Measurements from ENCODE around the gene IGSF9B.

DNA sequence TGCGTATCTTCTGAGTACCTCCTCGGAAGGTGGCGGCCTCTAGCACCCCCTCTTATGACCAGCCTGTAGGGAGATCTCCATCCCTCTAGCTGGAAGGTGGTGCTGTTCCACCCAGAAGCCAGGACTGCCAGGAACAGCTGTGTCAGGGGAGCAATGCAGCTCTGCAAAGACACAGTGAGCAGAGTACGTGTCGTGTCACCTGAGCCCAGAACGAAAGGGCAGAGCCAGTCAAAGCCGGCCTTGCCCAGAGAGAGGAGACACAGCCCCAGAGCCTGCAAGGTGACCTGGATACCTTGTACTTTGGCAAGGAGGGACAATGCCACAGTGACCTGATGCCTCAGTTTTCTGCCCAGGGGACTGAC is 18.7 kb upstream of the IGSF9B start:
- TF ChIP-seq RCOR1 (conservative IDR thresholded peaks at IDR 0.05; ENCODE audit: low read depth, low read length) = no peak
- TF ChIP-seq, protein P1, sequence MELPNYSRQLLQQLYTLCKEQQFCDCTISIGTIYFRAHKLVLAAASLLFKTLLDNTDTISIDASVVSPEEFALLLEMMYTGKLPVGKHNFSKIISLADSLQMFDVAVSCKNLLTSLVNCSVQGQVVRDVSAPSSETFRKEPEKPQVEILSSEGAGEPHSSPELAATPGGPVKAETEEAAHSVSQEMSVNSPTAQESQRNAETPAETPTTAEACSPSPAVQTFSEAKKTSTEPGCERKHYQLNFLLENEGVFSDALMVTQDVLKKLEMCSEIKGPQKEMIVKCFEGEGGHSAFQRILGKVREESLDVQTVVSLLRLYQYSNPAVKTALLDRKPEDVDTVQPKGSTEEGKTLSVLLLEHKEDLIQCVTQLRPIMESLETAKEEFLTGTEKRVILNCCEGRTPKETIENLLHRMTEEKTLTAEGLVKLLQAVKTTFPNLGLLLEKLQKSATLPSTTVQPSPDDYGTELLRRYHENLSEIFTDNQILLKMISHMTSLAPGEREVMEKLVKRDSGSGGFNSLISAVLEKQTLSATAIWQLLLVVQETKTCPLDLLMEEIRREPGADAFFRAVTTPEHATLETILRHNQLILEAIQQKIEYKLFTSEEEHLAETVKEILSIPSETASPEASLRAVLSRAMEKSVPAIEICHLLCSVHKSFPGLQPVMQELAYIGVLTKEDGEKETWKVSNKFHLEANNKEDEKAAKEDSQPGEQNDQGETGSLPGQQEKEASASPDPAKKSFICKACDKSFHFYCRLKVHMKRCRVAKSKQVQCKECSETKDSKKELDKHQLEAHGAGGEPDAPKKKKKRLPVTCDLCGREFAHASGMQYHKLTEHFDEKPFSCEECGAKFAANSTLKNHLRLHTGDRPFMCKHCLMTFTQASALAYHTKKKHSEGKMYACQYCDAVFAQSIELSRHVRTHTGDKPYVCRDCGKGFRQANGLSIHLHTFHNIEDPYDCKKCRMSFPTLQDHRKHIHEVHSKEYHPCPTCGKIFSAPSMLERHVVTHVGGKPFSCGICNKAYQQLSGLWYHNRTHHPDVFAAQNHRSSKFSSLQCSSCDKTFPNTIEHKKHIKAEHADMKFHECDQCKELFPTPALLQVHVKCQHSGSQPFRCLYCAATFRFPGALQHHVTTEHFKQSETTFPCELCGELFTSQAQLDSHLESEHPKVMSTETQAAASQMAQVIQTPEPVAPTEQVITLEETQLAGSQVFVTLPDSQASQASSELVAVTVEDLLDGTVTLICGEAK (IDR thresholded peaks at IDR 0.05; ENCODE audit: borderline replicate concordance) = no peak
- no peak for TF ChIP-seq CUX1 (IDR thresholded peaks at IDR 0.05; ENCODE audit: insufficient replicate concordance, low read depth, low read length)
